Dermis microvascular lymphatic vessel endothelial cell (primary cell): ENCODE measurements around the gene PIN1. TPM values are rescaled to one million over a fixed set of nuclear protein-coding genes. Genes with fewer than 3 reads are reported as not detected.
A peak's percentile ranks its signal among the peaks of the same experiment; 100 is the strongest.
"Not testable (repeated sequence)": the region's sequence is repeated elsewhere in the genome, so short reads cannot be mapped to it uniquely, and the experiment has no call there.

ENCODE experiments used
- DNase-seq, 2 donors: peaks; one replicate each; pipeline versions ENCODE4 v3.0.0 to v3.0.0-alpha.2; 2010; ENCODE audit warnings: low read depth in 2 of 2
- total RNA-seq: library from RNA; depleted of rRNA; stranded (reverse); fragments of >200 nt; gene quantifications from 2 replicates; pipeline ENCODE4 v1.2.1, GENCODE V29; 2014

Gene PIN1
- 89.9 and 91.3 TPM in 2 replicates for total RNA-seq

- DNase-seq: peak; percentile 94 to 99
These were observed at the start of gene PIN1 for GRCh38 chr19:9834726-9835506. TSS of gene PIN1 (plus strand) at chr19:9835318. CDS start at chr19:9835345, 27 bp downstream.

DNA sequence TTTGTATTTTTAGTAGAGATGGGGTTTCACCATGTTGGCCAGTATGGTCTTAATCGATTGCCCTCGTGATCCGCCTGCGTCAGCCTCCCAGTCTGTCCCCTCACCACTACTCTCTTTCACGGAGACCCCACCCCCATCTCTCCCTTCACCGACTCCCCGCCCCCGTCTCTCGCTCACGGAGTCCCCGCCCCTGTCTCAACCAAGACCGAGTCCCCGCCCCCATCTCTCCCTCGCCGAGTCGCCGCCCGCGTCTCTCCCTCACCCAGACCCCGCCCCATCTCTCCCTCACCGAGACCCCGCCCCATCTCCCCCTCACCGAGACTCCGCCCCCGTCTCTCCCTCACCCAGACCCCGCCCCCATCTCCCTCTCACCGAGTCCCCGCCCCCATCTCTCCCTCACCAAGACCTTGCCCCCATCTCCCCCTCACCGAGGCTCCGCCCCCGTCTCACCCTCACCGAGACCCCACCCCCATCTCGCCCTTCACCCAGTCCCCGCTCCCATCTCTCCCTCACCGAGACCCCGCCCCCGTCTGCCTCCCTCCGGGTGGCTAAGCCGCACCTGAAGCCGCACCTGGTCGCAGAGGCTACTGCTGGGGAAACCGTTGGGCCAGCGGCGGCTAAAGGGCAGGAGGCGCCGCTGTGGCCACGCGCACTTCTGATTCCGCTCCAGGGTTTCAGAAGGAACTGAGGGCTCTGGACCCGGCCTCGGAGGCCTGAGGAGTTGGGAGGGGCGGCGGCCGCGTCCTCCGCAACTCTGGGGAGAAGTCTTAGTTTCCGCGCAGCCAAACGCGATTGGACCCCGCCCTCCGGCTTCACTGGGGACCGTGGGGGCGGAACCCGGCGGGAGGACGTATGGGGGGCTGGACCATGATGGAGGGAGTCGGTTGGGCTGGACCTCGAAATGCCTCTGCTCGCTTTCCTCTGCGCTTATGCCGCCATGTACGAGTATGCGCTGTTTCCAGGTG lies 49.5 kb upstream of the PIN1 start:
- peak; percentile 83 to 97 for DNase-seq

GRCh38 chr19:9786342-9786741 lies 48.8 kb upstream of the PIN1 start:
- DNase-seq: no peak

DNA sequence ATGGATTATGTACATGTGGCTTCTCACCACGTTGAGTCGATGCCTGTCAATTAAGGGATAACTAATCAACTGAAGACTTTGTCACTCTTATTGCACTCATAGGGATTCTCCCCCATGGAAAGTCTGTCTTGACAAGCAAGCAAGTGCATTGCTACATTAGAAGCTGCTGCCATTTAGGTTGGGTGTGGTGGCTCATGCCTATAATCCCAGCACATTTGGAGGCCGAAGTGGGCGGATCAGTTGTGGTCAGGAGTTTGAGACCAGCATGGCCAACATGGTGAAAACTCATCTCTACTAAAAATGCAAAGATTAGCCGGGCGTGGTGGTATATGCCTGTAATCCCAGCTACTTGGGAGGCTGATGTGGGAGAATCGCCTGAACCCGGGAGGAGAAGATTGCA lies 48.3 kb upstream of the PIN1 start:
- no peak for DNase-seq

DNA sequence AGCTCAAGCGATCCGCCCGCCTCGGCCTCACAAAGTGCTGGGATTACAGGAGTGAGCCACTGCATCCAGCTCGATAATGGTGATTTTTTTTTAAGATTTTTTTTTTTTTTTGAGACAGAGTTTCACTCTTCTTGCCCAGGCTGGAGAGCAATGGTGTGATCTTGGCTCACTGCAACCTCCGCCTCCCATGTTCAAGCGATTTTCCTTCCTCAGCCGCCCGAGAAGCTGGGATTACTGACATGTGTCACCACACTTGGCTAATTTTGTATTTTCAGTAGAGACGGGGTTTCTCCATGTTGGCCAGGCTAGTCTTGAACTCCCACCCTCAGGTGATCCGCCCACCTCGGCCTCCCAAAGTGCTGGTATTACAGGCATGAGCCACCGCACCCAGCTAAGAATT lies 46.5 kb upstream of the PIN1 start:
- not testable (repeated sequence) for DNase-seq

- no peak for DNase-seq
These were observed 46.1 kb upstream of the PIN1 start for GRCh38 chr19:9789066-9789465.

- DNase-seq: not testable (repeated sequence)
These were observed 45.5 kb upstream of the PIN1 start for GRCh38 chr19:9789579-9789978.

GRCh38 chr19:9791073-9791367 lies 44.1 kb upstream of the PIN1 start:
- not testable (repeated sequence) for DNase-seq

GRCh38 chr19:9791552-9792205 lies 43.4 kb upstream of the PIN1 start:
- peak; percentile 89 to 98 for DNase-seq

DNA sequence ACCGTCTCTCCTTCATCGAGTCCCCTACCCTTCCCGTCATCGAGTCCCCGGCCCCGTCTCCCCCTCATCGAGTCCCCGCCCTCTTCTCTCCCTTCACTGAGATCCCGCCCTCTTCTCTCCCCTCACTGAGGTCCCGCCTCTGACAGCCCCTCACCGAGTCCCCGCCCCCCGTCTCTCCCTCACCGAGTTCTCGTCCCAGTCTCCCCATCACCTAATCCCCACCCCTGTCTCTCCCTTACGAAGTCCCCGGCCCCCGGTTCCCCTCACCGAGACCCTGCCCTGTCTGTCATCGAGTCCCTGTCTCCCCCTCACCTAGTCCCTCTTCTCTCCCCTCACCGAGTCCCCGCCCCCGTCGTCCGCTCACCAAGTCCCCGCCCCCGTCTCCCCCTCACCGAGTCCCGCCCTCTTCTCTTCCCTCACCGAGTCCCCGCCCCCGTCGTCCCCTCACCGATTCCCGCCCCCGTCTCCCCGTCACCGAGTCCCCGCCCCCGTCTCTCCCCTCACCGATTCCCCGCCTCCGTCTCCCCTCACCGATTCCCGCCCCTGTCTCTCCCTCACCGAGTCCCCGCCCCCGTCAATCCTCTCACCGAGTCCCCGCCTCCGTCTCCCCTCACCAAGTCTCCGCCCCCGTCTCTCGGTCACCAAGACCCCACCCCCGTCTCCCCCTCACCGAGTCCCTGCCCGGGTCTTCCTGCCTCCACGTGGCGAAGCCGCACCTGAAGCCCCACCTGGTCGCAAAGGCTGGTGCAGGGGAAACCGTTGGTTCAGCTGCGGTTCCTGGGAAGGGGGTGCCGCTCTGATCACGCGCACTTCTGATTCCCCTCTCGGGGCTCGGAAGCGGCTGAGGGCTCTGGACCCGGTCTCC lies 42.7 kb upstream of the PIN1 start:
- DNase-seq: peak; percentile 88 to 98

GRCh38 chr19:9793071-9793591 lies 42.0 kb upstream of the PIN1 start:
- DNase-seq: peak in 1 of 2 donors; percentile 50

- peak; percentile 93 to 94 for DNase-seq
These were observed 38.9 kb upstream of the PIN1 start for GRCh38 chr19:9796113-9796773.

- no peak for DNase-seq
These were observed 37.2 kb upstream of the PIN1 start for GRCh38 chr19:9797871-9798270.

- no peak for DNase-seq
These were observed 36.0 kb upstream of the PIN1 start for GRCh38 chr19:9799162-9799561.

DNA sequence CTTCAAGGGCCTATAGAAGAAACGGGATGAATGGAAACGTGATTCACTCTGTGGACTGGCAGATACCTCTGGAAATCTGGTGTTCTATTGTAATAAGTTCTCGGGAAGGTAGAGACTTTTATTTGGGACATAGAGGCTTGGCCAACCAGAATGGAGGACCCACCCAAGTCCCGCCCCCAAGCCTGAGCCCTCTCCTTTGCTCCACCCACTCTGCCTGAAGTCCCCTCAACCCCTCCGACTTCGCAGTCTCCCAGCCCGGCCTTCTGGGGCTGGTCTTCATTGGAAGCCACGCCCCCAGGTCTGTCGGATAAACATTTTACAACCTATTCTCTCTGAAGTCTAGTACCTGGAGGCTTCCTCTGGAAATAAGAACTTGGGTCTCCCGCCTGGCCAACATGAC lies 33.1 kb upstream of the PIN1 start:
- no peak for DNase-seq

- DNase-seq: no peak
These were observed 28.3 kb upstream of the PIN1 start for GRCh38 chr19:9806803-9807202.

DNA sequence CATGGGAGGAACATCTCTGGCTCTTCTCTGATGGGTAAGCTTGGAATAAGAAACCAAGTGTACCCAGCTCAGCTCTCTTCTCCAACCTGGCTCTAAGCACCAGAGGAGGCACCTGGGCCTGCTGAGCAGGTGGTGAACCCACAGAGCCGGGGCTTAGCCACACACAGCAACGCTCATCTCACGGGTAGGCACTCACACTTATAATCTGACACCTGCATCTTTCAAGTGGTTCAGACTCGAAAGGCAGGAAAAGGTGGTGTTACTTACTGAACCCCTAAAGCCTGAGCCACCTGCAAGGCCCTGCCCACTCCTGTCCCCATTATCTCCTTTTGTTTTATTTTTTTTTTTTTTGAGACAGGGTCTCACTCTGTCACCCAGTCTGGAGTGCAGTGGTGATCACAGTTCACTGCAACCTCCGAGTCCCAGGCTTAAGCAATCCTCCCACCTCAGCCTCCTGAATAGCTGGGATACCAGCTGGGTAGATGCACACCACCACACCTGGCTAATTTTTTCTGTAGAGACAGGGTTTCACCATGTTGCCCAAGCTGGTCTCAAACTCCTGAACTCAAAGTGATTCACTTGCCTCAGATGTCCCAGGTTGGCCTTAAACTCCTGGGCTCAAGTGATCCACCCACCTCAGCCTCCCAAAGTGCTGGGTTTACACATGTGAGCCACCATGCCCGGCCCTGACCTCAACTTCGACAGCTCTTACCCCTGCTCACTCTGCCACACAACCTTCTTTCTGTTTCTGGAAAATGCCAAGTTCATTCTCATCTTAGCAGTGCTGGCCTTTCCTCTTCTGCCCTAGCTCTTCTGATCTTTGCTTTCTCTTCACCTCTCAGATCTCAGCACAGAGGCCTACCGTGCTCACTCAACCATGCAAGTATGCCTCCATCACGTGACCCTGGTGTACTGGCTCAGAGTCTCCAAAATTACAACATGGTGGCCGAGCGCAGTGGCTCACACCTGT lies 26.0 kb upstream of the PIN1 start:
- no peak for DNase-seq

DNA sequence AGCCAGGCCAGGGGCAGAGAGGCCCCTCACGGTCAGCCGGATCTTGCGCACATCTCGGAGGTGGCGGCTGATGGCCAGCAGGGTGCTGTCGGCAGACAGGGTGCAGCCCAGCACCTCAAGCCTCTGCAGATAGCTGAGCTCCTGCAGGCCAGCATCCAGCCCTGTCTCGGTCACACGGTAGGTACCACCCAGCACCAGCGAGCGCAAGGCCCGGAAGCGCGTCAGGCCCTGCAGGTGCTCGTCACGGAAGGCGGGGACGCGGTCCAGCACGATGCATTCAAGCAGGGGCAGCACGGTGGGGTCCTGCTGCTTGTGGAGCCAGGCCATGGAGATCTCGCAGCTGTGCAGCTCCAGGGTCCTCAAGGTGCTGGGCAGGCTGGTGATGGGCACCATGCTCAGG lies 24.0 kb upstream of the PIN1 start:
- DNase-seq: no peak

DNA sequence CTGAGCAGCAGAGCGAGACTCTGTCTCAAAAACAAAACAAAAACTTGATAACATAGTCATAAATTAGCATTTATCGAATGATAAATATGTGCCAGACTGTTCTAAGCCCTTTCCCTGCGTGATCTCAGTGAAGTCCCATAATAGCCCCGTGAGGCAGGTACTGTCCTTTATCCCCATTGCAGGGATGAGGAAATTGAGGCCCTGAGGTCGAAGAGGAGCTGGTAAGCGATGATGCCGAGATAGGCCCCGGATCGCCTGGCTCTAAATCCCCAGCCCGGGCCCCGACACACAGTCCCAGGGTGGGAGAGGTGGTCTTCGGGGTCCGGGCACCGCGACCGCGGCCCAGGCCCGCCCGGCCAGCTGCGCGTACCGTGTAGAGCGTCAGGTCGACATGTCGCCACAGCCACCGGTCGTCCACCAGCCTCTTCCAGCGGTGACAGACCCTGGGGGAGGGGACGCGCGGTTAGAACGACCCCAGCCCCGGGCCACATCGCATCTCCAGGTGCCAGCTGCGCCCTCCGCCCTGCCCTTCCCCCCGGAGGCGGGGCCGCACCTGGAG lies 16.9 kb upstream of the PIN1 start:
- no peak for DNase-seq
